ENCODE data around the gene CDK5RAP3. TPM values are rescaled to one million over a fixed set of nuclear protein-coding genes. Genes with fewer than 3 reads are reported as not detected.
"Not testable (repeated sequence)": the region's sequence is repeated elsewhere in the genome, so short reads cannot be mapped to it uniquely, and the experiment has no call there.

The CDK5RAP3 gene
- total RNA-seq, 4 donors from 2014 or later, result 95.8 to 115 (median 107) TPM

DNA sequence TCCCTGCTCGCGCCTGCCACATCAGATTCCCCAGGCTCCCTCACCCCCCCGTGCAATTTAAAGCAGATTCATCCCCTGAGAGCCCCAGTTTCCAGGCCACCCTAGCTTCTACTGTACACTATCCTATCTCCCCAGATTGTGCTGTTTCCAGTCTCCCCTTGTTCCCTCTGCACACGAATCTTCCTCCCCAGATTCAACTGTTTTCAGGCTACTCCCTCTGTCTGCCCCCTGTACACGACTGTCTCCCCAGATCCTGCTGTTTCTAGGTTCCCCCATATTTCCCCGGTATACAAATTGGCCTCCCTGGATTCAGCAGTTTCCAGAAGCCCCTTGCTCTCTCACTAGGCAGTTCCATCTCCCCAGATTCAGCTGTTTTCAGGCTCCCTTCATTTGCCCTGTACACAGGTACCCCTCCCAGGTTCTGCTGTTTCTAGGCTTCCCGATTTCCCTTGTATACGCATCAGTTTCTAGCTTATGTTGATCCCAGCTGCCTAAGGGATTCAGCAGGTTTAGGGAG lies 43.7 kb downstream of the CDK5RAP3 start:
- no peak for DNase-seq (ENCODE audit: low spot score in 2 of 2)
- 72 to 74% methylated on average over 8 of the region's 8 CpGs for WGBS, 2 donors
- TF ChIP-seq, protein P1, sequence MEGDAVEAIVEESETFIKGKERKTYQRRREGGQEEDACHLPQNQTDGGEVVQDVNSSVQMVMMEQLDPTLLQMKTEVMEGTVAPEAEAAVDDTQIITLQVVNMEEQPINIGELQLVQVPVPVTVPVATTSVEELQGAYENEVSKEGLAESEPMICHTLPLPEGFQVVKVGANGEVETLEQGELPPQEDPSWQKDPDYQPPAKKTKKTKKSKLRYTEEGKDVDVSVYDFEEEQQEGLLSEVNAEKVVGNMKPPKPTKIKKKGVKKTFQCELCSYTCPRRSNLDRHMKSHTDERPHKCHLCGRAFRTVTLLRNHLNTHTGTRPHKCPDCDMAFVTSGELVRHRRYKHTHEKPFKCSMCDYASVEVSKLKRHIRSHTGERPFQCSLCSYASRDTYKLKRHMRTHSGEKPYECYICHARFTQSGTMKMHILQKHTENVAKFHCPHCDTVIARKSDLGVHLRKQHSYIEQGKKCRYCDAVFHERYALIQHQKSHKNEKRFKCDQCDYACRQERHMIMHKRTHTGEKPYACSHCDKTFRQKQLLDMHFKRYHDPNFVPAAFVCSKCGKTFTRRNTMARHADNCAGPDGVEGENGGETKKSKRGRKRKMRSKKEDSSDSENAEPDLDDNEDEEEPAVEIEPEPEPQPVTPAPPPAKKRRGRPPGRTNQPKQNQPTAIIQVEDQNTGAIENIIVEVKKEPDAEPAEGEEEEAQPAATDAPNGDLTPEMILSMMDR (IDR thresholded peaks at IDR 0.05), result no peak
- no peak for TF ChIP-seq POLR2A (IDR thresholded peaks at IDR 0.05)
- H3K4me3 ChIP-seq (ENCODE audit: low read depth, poor library complexity, severe bottlenecking), result no peak overlapping the region
- intact Hi-C loops (cut with DNase I; ENCODE audit: low total_unique reads), result no loop called here

DNA sequence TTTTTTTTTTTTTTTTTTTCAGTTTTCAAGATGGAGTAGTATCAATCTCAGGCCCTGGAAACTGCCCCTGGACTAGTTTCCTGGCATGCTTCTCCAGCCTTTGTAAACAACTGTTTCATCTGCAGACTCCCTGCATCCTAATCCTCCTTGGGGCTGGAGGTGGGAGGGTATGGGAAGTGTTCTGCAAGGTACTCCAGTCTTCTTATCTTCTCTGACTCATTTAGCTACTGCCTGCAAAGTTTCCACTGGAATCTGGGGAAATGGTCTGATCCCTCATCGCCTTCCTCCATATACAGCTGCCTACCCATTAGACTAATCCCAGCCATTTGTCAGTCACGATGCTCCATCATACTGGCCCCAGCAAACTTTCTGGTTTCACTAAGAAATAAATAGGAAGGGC lies 45.2 kb downstream of the CDK5RAP3 start:
- no peak overlapping the region for H3K4me3 ChIP-seq (ENCODE audit: low read depth, poor library complexity, severe bottlenecking)
- no peak for TF ChIP-seq POLR2A (IDR thresholded peaks at IDR 0.05)
- TF ChIP-seq, protein P1 (IDR thresholded peaks at IDR 0.05), result no peak
- intact Hi-C loops (cut with DNase I; ENCODE audit: low total_unique reads), result no loop called here
- WGBS, 2 donors, result 92 to 93% methylated on average over 2 of the region's 2 CpGs
- no peak for DNase-seq (ENCODE audit: low spot score in 2 of 2)

DNA sequence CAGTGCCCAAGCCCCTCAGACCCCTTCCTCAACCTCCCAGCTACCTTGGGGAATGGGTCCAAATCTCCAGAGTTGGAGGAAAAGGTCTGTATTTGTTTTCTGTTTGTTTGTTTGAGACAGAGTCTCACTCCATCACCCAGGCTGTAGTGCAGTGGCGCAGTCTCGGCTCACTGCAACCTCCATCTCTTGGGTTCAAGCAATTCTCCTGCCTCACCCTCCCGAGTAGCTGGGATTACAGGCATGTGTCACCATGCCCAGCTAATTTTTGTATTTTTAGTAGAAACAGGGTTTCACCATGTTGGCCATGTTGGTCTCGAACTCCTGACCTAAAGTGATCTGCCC lies 46.9 kb downstream of the CDK5RAP3 start:
- WGBS, 2 donors, result 83 to 88% methylated on average over 4 of the region's 4 CpGs
- H3K4me3 ChIP-seq (ENCODE audit: low read depth, poor library complexity, severe bottlenecking); intact Hi-C loops (cut with DNase I; ENCODE audit: low total_unique reads); DNase-seq (ENCODE audit: low spot score in 2 of 2): not testable (repeated sequence)

DNA sequence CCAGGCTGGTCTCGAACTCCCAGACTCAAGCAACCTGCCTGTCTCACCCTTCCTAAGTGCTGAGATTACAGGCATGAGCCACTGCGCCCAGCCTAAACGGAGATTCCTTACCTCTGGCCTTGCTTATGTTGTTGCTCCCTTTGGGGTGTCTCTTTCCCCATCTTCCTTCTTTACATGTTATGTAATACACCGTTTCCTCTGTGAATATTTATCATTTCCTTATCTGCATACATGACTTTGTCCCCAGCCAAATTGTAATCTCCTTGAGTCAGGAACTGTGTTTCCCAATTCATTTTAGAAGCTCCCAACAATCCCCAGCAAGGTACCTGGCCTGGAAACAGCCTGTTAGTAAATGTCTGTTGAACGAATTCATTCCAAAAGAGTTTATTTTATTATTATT lies 51.0 kb downstream of the CDK5RAP3 start:
- intact Hi-C loops (cut with DNase I; ENCODE audit: low total_unique reads), result loop anchor here (10.0 kb wide), 1 partner anchor 103 kb away; no protein-coding TSS in a partner anchor
- no peak for TF ChIP-seq POLR2A (IDR thresholded peaks at IDR 0.05)
- TF ChIP-seq, protein P1 (IDR thresholded peaks at IDR 0.05), result no peak
- no peak for DNase-seq (ENCODE audit: low spot score in 2 of 2)
- WGBS, 2 donors, result 48 to 52% methylated on average over 5 of the region's 5 CpGs
- H3K4me3 ChIP-seq (ENCODE audit: low read depth, poor library complexity, severe bottlenecking), result no peak overlapping the region

DNA sequence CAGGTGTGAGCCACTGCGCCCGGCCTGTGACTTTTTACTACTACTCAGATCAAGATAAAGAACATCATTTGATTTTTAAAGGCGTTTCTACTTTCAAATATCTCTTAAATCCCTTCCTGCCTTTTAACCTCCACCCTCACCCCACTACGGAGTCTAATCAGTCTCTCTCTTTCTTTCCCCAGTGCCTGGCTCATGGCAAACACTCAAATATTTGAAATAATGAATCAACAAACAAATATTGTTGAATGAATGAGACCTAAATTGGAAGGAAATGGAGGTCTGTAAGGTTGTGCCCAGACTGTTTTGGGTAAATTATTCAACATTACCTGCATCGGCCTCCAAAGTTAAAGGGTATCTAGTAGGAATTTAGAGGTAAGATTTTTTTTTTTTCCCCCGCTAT lies 52.0 kb downstream of the CDK5RAP3 start:
- intact Hi-C loops (cut with DNase I; ENCODE audit: low total_unique reads), result loop anchor here (10.0 kb wide), 1 partner anchor 102 kb away; no protein-coding TSS in a partner anchor
- 36 to 38% methylated on average over 6 of the region's 6 CpGs for WGBS, 2 donors
- DNase-seq (ENCODE audit: low spot score in 2 of 2), result no peak
- H3K4me3 ChIP-seq (ENCODE audit: low read depth, poor library complexity, severe bottlenecking), result no peak overlapping the region
- TF ChIP-seq, protein P1 (IDR thresholded peaks at IDR 0.05), result no peak
- no peak for TF ChIP-seq POLR2A (IDR thresholded peaks at IDR 0.05)

DNA sequence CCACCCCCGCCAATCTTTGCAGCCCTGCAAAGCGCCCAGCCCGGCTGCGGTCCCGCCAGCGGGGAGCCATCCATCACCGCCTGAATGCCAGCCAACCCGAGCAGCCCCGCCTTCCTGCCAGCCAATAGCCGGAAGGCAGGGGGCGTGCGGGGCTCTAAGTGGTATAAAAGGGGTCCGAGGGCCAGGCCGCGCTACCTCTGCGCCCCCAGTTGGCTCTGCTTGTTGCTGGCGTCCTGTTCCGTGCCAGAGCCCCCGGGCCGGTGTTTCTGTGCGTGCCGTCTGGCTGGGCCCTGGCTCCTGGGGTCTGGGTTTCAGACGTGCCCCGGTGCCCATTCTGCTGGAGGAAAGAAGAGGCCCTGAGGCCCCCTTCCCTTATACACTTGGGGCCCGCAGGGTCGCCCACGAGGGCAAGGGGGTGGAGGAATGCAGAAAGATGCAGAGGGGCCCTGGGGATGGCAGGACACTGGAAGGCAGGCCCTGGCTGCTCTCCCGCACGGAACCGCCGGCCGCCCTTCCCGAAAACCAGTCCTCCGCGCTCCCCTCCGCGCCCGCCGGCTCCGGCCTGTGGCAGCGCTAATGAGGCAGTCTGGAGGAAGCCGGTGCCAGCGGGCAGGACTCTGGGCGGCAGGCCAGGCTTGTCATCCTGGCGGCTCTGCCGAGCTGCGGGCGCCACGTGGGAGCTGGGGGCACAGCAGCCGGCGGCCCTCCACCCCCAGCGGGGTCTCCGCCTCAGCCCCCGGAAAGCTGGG lies 52.7 kb downstream of the CDK5RAP3 start:
- TF ChIP-seq, protein P1 (IDR thresholded peaks at IDR 0.05), result no peak
- TF ChIP-seq POLR2A (IDR thresholded peaks at IDR 0.05), result no peak
- DNase-seq (ENCODE audit: low spot score in 2 of 2), result peak; percentile 61 to 95
- 0 to 2% methylated on average over 17 to 47 of the region's 54 CpGs for WGBS, 2 donors
- H3K4me3 ChIP-seq (ENCODE audit: low read depth, poor library complexity, severe bottlenecking), result no peak overlapping the region
- intact Hi-C loops (cut with DNase I; ENCODE audit: low total_unique reads), result loop anchor here (10.0 kb wide), 1 partner anchor 101 kb away; no protein-coding TSS in a partner anchor

Data from lower leg skin (tissue), 4 donors.